ENCODE measurements around the gene ZBTB8B. TPM values are rescaled to one million over a fixed set of nuclear protein-coding genes. Genes with fewer than 3 reads are reported as not detected.
"Not testable (repeated sequence)": the region's sequence is repeated elsewhere in the genome, so short reads cannot be mapped to it uniquely, and the experiment has no call there.

The ZBTB8B gene
- under 0.01 TPM in 1 of 2 replicates, not detected in the other for total RNA-seq (ENCODE audit: low replicate concordance)

DNA sequence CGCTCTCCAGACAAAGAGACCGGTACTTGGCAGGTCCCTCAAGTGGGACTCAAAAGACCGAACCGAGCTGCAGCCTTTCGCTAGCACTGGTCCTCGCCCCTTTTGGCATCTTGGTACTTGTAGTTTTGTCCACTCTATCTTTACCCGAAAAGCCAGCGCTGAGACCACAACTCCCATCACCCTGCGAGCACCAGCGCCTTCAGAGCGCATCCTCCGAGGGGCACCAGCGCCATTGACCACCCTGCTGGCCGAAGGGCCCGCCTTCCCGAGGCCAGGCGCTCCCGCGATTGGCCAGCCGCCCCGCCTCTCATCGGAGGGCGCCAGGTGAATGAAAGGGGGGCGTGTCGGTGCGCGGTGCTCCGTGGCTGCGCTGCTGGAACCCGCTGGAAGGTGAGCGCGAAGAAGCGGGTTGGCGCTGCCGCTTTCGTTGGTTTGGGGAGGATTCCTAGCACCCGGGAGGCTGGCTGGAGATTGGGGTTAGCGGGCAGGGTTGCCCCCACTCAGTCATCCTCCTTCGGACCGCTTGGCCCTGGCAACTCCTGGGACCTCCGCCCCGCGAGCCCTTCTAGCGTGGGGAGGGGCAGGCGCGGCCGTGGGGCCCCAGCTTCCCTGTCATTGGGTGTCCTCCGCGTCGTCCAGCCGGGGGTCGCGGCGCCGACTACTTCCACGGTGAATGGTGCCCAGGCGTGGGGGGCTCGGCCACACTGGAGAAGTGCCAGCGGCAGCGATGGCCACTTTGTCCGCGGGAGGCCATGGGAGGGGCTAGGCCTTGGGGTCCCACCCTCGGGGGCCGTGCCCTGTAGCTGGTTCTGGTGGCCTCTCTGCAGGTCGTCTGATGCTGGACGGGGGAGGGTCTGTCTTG, at the start of gene ZBTB8B:
TSS of gene ZBTB8B (plus strand) at position 357 of the 862 bp plus-strand sequence. CDS start 5,553 bp downstream, outside the sequence.
- H3K4me3 ChIP-seq (ENCODE audit: low read depth, low read length): peak within 1 kb of the TSS; percentile 64
- DNase-seq (ENCODE audit: low read depth): peak; percentile 71
- peak; percentile 4 for TF ChIP-seq CTCF (IDR thresholded peaks at IDR 0.05; ENCODE audit: insufficient read depth, low read length)

GRCh38 chr1:32421775-32422174, 43.1 kb upstream of the ZBTB8B start:
- no peak for DNase-seq (ENCODE audit: low read depth)
- no peak overlapping the region for H3K4me3 ChIP-seq (ENCODE audit: low read depth, low read length)
- no peak for TF ChIP-seq CTCF (IDR thresholded peaks at IDR 0.05; ENCODE audit: insufficient read depth, low read length)

DNA sequence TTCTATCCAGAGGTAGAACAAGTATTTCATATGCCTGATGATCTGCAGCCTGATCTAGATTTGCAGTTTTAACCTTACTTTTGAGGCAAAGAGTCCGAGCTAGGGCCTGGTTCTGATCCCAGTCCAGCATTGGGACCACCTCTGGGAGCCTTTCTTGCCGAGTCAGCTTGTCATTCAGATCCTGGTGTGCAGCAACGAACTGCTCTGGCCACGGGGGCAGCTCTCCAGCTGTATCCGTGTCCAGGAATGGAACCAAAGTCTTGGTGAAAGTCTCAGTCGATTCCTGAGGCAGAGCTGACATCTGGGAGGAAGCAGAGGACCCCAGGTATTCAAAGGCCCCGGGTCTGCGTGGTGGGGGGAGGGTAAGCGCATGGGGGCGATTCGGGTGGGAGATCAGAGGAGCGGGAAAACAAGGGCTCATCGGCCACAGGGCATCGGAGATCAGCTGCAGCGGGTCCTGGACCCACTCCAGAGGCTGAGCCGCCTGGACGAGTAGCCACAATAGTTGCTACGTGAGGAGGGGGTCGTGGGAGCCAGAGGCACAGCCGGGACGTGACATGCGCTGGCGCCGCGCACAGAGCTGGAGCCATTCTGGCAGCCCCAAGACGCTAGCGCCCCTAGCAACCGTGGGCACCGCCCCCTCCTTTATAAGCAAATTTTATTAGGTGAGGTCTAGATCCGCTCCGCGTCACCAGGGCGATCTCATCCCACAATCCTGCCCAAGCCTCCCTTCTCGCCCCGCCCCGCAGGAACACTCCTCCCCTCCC, 38.2 kb upstream of the ZBTB8B start:
- DNase-seq (ENCODE audit: low read depth): no peak
- peak overlapping the region; percentile 42 for H3K4me3 ChIP-seq (ENCODE audit: low read depth, low read length)
- TF ChIP-seq CTCF (IDR thresholded peaks at IDR 0.05; ENCODE audit: insufficient read depth, low read length): no peak

GRCh38 chr1:32427264-32427963, 37.5 kb upstream of the ZBTB8B start:
- TF ChIP-seq CTCF (IDR thresholded peaks at IDR 0.05; ENCODE audit: insufficient read depth, low read length): no peak
- H3K4me3 ChIP-seq (ENCODE audit: low read depth, low read length): no peak overlapping the region
- no peak for DNase-seq (ENCODE audit: low read depth)

GRCh38 chr1:32431736-32432400, 33.0 kb upstream of the ZBTB8B start:
- no peak for DNase-seq (ENCODE audit: low read depth)
- TF ChIP-seq CTCF (IDR thresholded peaks at IDR 0.05; ENCODE audit: insufficient read depth, low read length): no peak
- H3K4me3 ChIP-seq (ENCODE audit: low read depth, low read length): no peak overlapping the region

- DNase-seq (ENCODE audit: low read depth): no peak
- TF ChIP-seq CTCF (IDR thresholded peaks at IDR 0.05; ENCODE audit: insufficient read depth, low read length): no peak
- H3K4me3 ChIP-seq (ENCODE audit: low read depth, low read length): no peak overlapping the region
Measured at GRCh38 chr1:32438136-32438535, 26.7 kb upstream of the ZBTB8B start.

- DNase-seq (ENCODE audit: low read depth); H3K4me3 ChIP-seq (ENCODE audit: low read depth, low read length): not testable (repeated sequence)
Measured at GRCh38 chr1:32438777-32439176, 26.1 kb upstream of the ZBTB8B start.

GRCh38 chr1:32441467-32441866, 23.4 kb upstream of the ZBTB8B start:
- not testable (repeated sequence) for DNase-seq (ENCODE audit: low read depth); H3K4me3 ChIP-seq (ENCODE audit: low read depth, low read length)
